HFFc6 (cell line): ENCODE measurements around the gene MLF2. TPM values are rescaled to one million over a fixed set of nuclear protein-coding genes. Genes with fewer than 3 reads are reported as not detected.
"Not testable (repeated sequence)": the region's sequence is repeated elsewhere in the genome, so short reads cannot be mapped to it uniquely, and the experiment has no call there.

Experiments
- DNase-seq: peaks from one replicate; pipeline ENCODE4 v3.0.0-alpha.2; 2018
- H3K27ac Mint-ChIP-seq: 2 replicates; pipeline ENCODE4 v1.8.0; 2020; ENCODE audit warnings: mild to moderate bottlenecking, mixed read lengths
- H3K27me3 Mint-ChIP-seq: 2 replicates; pipeline ENCODE4 v1.8.0; 2021; ENCODE audit warnings: mild to moderate bottlenecking, moderate library complexity, mixed read lengths; ENCODE audit not compliant: insufficient read depth
- H3K36me3 Mint-ChIP-seq: 2 replicates; pipeline ENCODE4 v1.8.0; 2021; ENCODE audit warnings: low read depth, mixed read lengths
- H3K4me1 Mint-ChIP-seq: 2 replicates; pipeline ENCODE4 v1.8.0; 2020; ENCODE audit warnings: low read depth, mixed read lengths
- H3K4me3 Mint-ChIP-seq: 2 replicates; pipeline ENCODE4 v1.8.0; 2020; ENCODE audit warnings: mild to moderate bottlenecking, moderate library complexity, mixed read lengths
- H3K9me3 Mint-ChIP-seq: 2 replicates; pipeline ENCODE4 v1.8.0; 2020; ENCODE audit warnings: mild to moderate bottlenecking, mixed read lengths
- total RNA-seq, 6 experiments: library from RNA; stranded (reverse); fragmentation: NEBNext Ultra II Directional; extraction: Animal tissue kit (Norgen Biotek cat#: 25700); gene quantifications; 2 replicates in 1 of 6; 3 replicates in 5 of 6; pipeline ENCODE4 v1.2.3, GENCODE V29; 2021
- TF ChIP-seq, protein P1 (sequence below): fragments of 200-600 bp; sonication (generic); IDR thresholded peaks from 2 replicates; pipeline ENCODE4 v1.5.0; 2021; ENCODE audit warnings: antibody characterized with exemption, mild to moderate bottlenecking

MLF2 gene
- total RNA-seq, 6 experiments from 2014 or later: 273 to 329 (median 298) TPM

DNA sequence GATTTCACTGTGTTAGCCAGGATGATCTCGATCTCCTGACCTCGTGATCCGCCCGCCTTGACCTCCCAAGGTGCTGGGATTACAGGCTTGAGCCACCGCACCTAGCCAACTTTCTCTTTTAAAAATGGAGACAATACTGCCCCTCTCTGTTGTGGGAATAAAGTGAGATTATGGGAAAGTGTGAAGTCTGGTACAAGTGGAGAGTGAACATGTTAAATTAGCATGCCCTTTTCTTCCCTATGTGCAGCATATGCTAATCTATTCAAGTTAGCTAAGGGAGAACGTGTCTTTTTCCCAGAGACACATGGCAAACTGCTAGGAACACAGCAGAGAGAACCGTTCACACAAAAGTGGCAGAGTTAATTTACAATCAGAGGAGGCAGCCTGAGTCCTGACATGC is 27.6 kb downstream of the MLF2 start:
- Mint-ChIP-seq H3K4me1 (peaks cover 25% of the 10 kb centered on the region), H3K27me3 (no peaks in the 10 kb centered on the region; the same call in none of the 2 replicates), H3K36me3 (peaks cover 7% of the 10 kb centered on the region; the same call in 1 of the 2 replicates), H3K27ac (no peak overlapping the region), H3K9me3 (no peaks in the 10 kb centered on the region), H3K4me3 (peak overlapping the region; percentile 92)
- DNase-seq: no peak
- TF ChIP-seq, protein P1, sequence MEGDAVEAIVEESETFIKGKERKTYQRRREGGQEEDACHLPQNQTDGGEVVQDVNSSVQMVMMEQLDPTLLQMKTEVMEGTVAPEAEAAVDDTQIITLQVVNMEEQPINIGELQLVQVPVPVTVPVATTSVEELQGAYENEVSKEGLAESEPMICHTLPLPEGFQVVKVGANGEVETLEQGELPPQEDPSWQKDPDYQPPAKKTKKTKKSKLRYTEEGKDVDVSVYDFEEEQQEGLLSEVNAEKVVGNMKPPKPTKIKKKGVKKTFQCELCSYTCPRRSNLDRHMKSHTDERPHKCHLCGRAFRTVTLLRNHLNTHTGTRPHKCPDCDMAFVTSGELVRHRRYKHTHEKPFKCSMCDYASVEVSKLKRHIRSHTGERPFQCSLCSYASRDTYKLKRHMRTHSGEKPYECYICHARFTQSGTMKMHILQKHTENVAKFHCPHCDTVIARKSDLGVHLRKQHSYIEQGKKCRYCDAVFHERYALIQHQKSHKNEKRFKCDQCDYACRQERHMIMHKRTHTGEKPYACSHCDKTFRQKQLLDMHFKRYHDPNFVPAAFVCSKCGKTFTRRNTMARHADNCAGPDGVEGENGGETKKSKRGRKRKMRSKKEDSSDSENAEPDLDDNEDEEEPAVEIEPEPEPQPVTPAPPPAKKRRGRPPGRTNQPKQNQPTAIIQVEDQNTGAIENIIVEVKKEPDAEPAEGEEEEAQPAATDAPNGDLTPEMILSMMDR: no peak

DNA sequence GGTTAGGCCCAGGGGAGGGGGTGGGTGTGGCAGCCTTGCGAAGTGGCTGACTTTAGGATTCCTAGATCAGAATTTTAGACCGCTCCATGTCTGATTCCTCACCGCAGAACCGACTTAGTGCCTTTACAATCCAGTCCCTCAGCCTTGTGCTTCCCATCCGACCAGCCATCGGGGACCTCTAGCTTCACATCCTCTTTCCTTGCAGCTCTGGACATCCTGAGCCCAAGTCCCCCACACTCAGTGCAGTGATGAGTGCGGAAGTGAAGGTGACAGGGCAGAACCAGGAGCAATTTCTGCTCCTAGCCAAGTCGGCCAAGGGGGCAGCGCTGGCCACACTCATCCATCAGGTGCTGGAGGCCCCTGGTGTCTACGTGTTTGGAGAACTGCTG is 28.5 kb downstream of the MLF2 start:
- TF ChIP-seq, protein P1: no peak
- Mint-ChIP-seq H3K4me3 (peak overlapping the region; percentile 92), H3K4me1 (peaks cover 25% of the 10 kb centered on the region), H3K27me3 (no peaks in the 10 kb centered on the region; the same call in none of the 2 replicates), H3K27ac (peak overlapping the region; percentile 94), H3K9me3 (no peaks in the 10 kb centered on the region), H3K36me3 (no peaks in the 10 kb centered on the region; the same call in 1 of the 2 replicates)
- DNase-seq: no peak

DNA sequence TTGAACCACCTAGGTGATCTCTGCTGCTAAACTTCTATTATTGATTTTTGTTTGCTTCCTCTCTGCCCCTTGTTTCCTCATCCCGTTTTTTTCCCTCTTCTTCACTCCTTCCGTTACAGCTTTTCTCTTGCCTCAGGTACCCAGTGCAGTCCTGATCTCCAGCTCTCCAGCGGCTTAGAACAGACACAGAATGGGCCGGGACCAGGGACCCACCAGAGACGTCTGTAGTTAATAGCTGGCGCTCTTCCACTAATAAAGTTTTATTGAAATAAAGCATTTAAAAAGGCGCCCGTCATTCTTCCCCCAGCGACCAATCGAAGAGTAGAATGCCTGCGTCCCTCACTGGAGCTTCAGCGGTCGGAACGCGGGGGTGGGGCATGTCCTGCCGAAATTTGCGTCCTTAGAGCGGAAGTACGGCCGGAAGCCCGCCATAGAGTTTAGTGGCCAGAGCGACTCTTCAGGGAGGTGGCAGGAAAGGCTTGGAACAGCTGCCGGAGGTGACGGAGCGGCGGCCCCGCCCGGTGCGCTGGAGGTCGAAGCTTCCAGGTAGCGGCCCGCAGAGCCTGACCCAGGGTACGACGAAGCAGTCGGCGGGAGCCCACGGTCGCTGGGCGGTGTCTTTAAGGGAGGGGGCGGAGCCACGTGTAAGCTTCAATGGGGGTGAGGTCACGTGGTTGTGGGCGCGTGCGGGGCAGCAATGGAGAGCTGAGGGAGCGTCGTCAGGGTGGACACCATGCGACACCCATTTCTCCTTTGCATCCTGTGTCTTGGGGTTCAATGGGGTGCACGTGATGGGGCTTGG is 29.1 kb downstream of the MLF2 start, which contains the start of gene COPS7A:
Gene COPS7A, plus strand, starts transcription at position 440 of the 802 bp plus-strand sequence. CDS start 611 bp downstream, outside the sequence.
- TF ChIP-seq, protein P1: 0 out of 2 replicates have a peak, but pooled peaks have one; percentile 9
- peak; percentile 98 for DNase-seq
- Mint-ChIP-seq H3K4me3 (peak within 1 kb of the TSS; percentile 92), H3K9me3 (no peaks in the 10 kb centered on the region), H3K4me1 (peaks cover 25% of the 10 kb centered on the region), H3K27ac (peak within 1 kb of the TSS; percentile 94), H3K36me3 (no peaks in the 10 kb centered on the region; the same call in 1 of the 2 replicates), H3K27me3 (no peaks in the 10 kb centered on the region; the same call in none of the 2 replicates)

DNA sequence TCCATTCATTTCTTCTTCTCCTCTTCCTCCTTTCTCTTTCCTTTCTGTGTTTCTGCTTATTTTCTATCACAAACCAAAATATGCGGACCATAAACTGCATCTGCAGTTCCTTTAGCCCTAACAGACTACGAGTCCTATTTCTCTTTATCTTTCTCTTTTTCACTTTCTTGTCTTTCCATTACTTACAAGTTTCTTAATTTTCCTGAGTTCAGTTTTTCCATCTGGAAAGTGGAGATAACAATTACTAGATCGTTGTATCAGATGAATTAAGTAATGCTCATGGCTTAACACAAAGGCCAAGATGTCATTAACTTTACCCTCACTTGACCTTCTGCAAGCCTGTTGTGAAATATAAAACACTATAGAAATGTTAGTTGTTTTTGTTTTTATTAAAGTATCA is 30.1 kb downstream of the MLF2 start:
- TF ChIP-seq, protein P1: no peak
- Mint-ChIP-seq H3K27me3 (no peaks in the 10 kb centered on the region; the same call in none of the 2 replicates), H3K27ac (no peak overlapping the region; the same call in 1 of the 2 replicates), H3K9me3 (no peaks in the 10 kb centered on the region), H3K4me1 (peaks cover 25% of the 10 kb centered on the region), H3K36me3 (no peaks in the 10 kb centered on the region; the same call in 1 of the 2 replicates), H3K4me3 (peak overlapping the region; percentile 92; the same call in 1 of the 2 replicates)
- DNase-seq: no peak

DNA sequence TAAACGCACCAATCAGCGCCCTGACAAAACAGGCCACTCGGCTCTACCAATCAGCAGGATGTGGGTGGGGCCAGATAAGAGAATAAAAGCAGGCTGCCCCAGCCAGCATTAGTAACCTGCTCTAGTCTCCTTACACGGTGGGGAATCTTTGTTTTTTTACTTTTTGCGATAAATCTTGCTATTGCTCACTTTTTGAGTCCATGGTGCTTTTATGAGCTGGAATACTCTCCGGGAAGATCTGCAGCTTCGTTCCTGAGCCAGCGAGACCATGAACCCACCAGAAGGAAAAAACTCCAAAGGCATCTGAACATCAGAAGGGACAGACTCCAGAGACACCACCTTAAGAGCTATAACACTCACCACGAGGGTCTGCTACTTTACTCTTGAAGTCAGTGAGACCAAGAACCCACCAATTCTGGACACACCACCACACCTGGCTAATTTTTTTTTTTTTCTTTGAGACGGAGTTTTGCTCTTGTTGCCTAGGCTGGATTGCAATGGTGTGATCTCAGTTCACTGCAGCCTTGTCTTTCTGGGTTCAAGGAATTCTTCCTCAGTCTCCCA is 36.0 kb downstream of the MLF2 start:
- Mint-ChIP-seq H3K4me1 (no peaks in the 10 kb centered on the region), H3K9me3 (no peaks in the 10 kb centered on the region), H3K27ac (no peak overlapping the region), H3K36me3 (no peaks in the 10 kb centered on the region), H3K4me3 (no peak overlapping the region), H3K27me3 (peaks cover 2% of the 10 kb centered on the region)
- DNase-seq: no peak
- TF ChIP-seq, protein P1: no peak

DNA sequence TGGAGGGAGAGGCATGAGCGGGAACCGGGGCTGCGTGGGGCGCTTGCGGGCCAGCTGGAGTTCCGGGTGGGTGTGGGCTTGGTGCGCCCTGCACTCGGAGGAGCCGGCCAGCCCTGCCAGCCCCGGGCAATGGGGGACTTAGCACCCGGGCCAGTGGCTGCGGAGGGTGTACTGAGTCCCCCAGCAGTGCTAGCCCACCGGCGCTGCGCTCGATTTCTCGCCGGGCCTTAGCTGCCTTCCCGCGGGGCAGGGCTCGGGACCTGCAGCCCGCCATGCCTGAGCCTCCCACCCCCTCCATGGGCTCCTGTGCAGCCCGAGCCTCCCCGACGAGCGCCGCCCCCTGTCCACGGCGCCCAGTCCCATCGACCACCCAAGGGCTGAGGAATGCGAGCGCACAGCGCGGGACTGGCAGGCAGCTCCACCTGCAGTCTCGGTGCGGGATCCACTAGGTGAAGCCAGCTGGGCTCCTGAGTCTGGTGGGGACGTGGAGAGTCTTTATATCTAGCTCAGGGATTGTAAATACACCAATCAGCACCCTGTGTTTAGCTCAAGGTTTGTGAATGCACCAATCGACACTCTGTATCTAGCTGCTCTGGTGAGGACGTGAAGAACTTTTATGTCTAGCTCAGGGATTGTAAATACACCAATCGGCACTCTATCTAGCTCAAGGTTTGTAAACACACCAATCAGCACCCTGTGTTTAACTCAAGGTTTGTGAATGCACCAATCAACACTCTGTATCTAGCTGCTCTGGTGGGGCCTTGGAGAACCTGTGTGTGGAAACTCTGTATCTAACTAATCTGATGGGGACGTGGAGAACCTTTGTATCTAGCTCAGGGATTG is 36.7 kb downstream of the MLF2 start:
- H3K4me3 Mint-ChIP-seq, H3K27me3 Mint-ChIP-seq, H3K36me3 Mint-ChIP-seq, H3K9me3 Mint-ChIP-seq, H3K27ac Mint-ChIP-seq, H3K4me1 Mint-ChIP-seq, DNase-seq: not testable (repeated sequence)
